NCI-H510A treated with DMSO at 0.1 percent for 48 hours (cell line): ENCODE data around the gene CAMTA1.
"Not testable (repeated sequence)": the region's sequence is repeated elsewhere in the genome, so short reads cannot be mapped to it uniquely, and the experiment has no call there.

Experiments used
- DNase-seq: peaks from one replicate; lab custom pipeline; 2025; lab: John Stamatoyannopoulos, UW

The CAMTA1 gene

GRCh38 chr1:7313826-7314225 is 528.6 kb downstream of the CAMTA1 start:
- DNase-seq: no peak

GRCh38 chr1:7315316-7315715 is 530.1 kb downstream of the CAMTA1 start:
- no peak for DNase-seq

DNA sequence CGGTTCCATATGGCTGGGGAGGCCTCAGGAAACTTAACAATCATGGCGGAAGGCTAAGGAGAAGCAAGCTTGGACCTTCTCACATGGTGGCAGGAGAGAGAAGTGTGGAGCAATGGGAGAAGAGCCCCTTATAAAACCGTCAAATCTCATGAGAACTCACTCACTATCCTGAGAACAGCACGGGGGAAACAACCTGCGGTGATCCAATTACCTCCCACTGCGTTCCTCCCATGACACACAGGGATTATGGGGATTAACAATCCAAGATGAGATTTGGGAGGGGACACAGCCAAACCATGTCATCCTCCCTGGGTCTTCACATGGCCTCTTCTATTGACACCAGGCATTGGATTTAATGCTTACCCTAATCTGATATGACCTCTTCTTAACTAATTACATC is 530.7 kb downstream of the CAMTA1 start:
- DNase-seq: no peak

- DNase-seq: no peak
Observed at GRCh38 chr1:7317888-7318287, 532.6 kb downstream of the CAMTA1 start.

- DNase-seq: no peak
Observed at GRCh38 chr1:7319196-7319595, 533.9 kb downstream of the CAMTA1 start.

- DNase-seq: no peak
Observed at GRCh38 chr1:7320661-7321060, 535.4 kb downstream of the CAMTA1 start.

DNA sequence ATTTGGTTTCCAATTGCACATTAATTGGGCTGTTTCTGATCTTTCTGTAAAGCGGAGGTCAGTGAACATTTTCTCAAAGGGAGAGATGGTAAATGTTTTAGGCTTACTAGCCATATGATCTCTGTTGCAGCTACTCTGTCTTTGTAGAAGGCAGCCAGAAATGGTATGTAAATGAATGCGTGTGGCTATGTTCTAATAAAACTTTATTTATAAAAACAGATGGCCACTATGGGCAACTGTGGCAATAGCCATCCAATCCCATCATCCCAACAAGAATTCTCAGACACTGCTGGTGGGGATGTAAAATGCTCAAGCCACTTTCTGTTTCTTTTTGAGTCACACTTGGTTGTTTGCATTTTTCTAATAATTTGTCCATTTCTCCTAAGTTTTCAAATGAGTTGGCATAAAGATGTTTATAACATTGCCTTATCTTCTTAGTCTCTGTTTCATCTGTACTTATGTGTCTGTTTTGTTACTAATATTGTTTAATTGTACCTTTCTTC is 537.1 kb downstream of the CAMTA1 start:
- no peak for DNase-seq

DNA sequence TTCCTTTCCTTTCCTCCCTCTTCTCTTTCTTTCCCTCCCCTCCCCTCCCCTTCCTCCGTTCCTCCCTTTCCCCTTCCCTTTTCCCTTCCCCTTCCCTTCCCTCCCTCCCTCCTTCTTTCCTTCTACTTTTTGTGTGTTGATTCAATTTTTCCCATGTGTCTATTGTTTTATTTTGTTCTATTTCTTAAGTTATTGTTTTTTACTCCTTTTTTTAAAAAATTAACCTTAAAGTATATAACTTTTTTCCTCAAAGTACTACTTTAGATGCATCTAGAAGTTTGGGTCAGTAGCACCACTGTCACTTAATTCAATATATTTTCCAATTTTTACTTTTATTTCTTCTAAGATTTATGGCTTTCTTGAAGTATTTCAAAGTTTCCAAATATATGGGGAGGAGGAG is 537.7 kb downstream of the CAMTA1 start:
- DNase-seq: no peak

GRCh38 chr1:7325254-7325653 is 540.0 kb downstream of the CAMTA1 start:
- DNase-seq: no peak

DNA sequence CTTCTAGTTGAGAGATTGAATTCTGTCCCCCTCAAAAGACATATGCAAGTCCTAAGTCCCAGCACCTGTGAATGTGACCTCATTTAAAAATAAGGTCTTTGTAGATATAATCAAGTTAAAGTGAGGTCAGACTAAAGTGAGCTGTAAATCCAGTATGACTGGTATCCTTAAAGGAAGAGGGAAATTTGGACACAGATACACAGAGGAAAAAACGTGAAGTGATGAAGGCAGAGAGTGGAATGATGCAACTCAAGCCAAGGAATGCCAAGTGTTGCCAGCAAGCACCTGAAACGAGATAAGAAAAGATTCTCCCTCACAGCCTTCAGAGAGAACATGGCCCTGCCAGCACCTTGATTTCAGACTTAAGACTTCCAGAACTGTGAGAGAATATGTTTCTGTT is 541.1 kb downstream of the CAMTA1 start:
- no peak for DNase-seq

- DNase-seq: no peak
Observed at GRCh38 chr1:7327849-7328248, 542.6 kb downstream of the CAMTA1 start.

DNA sequence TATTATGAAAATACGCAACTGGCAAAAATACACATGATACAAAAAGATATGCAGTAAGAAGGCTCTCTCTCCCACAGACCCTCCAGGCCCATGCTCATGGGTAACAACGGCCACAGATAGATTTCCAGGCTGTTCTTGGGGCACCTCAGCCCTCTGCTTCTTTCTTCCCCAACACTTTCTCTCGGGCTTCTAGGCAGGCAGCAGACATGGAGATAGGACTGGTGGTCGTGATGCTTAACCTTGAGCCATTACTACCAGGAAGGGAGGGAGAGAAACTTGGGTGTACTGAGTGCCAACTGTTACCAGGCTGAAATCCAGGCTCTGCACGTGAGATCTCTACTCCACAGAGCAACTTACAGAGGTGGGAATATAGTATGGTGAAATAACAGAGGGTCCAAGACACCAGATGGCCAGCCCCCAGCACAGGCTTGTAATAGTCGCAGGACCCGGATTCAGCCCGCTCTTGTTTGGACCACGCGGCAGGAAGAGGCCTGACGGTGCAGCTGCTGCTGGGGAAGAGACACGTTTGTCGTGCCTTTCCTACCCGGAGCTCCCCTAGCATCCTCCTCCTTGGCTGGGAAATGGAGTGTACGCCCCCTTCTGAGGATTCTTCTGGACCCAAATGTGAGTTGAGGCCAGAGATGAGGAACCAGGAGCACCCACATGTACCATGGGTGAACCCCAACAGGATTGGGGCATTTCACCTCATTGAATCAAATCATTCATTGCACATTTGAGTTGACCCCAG is 544.8 kb downstream of the CAMTA1 start:
- no peak for DNase-seq

DNA sequence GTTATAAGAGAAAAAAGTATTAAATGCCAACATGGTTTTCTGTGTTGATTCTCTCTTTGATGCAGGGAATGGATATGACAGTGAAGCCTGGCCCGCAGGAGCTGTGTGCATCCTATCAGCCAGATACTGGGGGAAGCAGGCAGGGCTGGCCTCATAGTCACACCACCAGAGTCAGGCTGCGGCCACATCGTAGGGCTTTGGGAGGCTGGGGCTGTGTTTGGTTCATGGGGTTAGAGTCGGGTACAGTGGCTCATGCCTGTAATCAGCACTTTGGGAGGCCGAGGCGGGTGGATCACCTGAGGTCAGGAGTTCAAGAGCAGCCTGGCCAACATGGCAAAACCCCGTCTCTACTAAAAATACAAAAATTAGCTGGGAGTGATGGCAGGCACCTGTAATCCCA is 545.5 kb downstream of the CAMTA1 start:
- not testable (repeated sequence) for DNase-seq

GRCh38 chr1:7331926-7332535 is 546.8 kb downstream of the CAMTA1 start:
- no peak for DNase-seq

- no peak for DNase-seq
Observed at GRCh38 chr1:7333094-7333493, 547.8 kb downstream of the CAMTA1 start.

GRCh38 chr1:7333620-7334019 is 548.4 kb downstream of the CAMTA1 start:
- no peak for DNase-seq

GRCh38 chr1:7334475-7335035 is 549.3 kb downstream of the CAMTA1 start:
- DNase-seq: peak; percentile 98

- peak; percentile 74 for DNase-seq
Observed at GRCh38 chr1:7335224-7335879, 550.1 kb downstream of the CAMTA1 start.

GRCh38 chr1:7338439-7338838 is 553.2 kb downstream of the CAMTA1 start:
- no peak for DNase-seq

DNA sequence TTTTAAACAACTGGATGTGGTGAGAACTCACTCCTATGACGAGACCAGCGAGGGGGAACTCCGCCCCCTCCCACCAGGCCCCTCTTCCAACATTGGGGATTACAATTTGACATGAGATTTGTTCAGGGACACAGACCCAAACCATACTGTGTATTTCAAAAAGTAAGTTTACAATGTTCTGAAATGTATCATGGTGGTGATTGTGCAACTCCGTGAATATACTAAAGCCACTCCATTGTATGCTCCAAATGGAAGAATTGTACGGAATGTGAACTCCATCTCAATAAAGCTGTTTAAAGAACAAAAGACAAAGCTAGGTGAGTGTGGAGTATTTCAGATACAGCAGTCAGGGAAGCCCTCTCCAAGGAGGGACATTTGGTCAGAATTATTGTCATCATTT is 553.8 kb downstream of the CAMTA1 start:
- DNase-seq: no peak

GRCh38 chr1:7339953-7340352 is 554.7 kb downstream of the CAMTA1 start:
- no peak for DNase-seq

DNA sequence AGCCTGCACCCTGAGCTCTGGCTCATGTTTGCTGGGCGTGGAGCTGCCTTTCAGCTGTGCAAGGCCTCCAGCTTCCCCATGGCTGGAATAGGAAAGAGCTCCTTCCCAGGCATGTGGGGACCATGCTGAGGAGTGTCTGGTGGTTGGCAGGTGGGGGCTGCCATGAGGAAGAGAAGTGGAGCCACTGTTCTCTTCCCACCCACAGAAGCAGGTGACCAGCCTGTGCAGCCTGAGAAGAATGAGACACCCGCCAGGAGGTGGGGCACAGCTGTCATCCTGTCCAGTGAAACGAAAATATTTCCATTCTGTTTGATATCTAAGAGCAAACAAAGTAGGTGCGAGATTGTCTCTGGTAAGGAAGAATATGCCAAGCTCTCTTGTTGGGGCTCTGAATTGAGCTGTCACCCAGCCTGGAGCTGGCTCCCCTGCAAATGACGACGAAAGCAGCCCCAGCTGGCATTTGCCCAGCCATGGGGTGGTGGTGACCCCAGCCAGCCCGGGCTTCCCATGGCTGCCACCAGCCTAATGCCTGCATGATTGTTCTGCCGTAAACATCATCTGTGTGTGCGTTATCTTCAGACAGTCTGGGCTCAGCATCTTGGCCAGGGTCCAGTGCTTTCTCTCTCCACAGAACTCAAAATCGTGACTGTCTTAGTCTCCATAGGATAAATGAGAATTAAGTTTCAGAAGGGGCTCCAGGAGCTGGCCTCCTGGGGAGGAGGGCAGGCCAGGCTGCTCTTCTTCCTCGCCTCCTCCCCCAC is 556.1 kb downstream of the CAMTA1 start:
- DNase-seq: peak; percentile 71
